IMR-90 (cell line): Measurements from ENCODE around the gene DPYD. TPM values are rescaled to one million over a fixed set of nuclear protein-coding genes. Genes with fewer than 3 reads are reported as not detected.

Experiments used
- ATAC-seq: fragments of 200-7000 bp; cut with Tn5 transposase; 2 replicates; pipeline ENCODE4 v1.9.1; 2020; ENCODE audit warnings: low read depth, mild to moderate bottlenecking, moderate library complexity
- BruUV-seq: library from RNA; stranded (reverse); fragments of 400-500 nt; replicated peaks from 2 replicates; lab custom pipeline; 2021; lab: Mats Ljungman, UMichigan
- CTCF ChIA-PET: fragments of 300-600 bp; formaldehyde crosslinking; extraction: SDS; loops from one replicate; lab custom pipeline; 2021; ENCODE audit warnings: antibody characterized with exemption; lab: Yijun Ruan, JAX
- POLR2A ChIA-PET: fragments of 300-600 bp; sonication (Branson Sonifier 250); formaldehyde crosslinking; loops from one replicate; lab custom pipeline; 2022; ENCODE audit warnings: antibody characterized with exemption; ENCODE audit not compliant: unreplicated experiment; lab: Charles Lee
- DNase-seq: peaks from one replicate; pipeline ENCODE4 v3.0.0; 2013
- H2AFZ ChIP-seq: replicated peaks from 2 replicates; pipeline ENCODE3; 2013; ENCODE audit warnings: low read length, mild to moderate bottlenecking; ENCODE audit not compliant: poor library complexity
- H2AK5ac ChIP-seq: 2 replicates; pipeline ENCODE4 v1.6.1; 2013; ENCODE audit warnings: low read depth, low read length, inconsistent platforms
- H2AK9ac ChIP-seq: replicated peaks from 2 replicates; pipeline ENCODE3; 2013; ENCODE audit warnings: mild to moderate bottlenecking, low read depth, low read length, moderate library complexity; ENCODE audit not compliant: poor library complexity
- H2BK120ac ChIP-seq: 2 replicates; pipeline ENCODE4 v1.6.1; 2013; ENCODE audit warnings: low read depth, low read length, inconsistent platforms
- H2BK15ac ChIP-seq: 3 replicates; pipeline ENCODE4 v1.6.1; 2013; ENCODE audit warnings: low read depth, low read length, inconsistent platforms
- H2BK20ac ChIP-seq: 2 replicates; pipeline ENCODE4 v1.6.1; 2013; ENCODE audit warnings: low read depth, mild to moderate bottlenecking, inconsistent platforms, low read length, moderate library complexity
- H2BK5ac ChIP-seq: 2 replicates; pipeline ENCODE4 v1.6.1; 2013; ENCODE audit warnings: mild to moderate bottlenecking, low read depth, low read length, inconsistent platforms; ENCODE audit not compliant: poor library complexity, severe bottlenecking
- H3K14ac ChIP-seq: replicated peaks from 2 replicates; pipeline ENCODE4 v1.6.1; 2013; ENCODE audit warnings: low read depth, low read length, inconsistent platforms
- H3K18ac ChIP-seq: 2 replicates; pipeline ENCODE4 v1.6.1; 2013; ENCODE audit warnings: low read depth, low read length, control low read depth
- H3K23ac ChIP-seq: 2 replicates; pipeline ENCODE4 v1.6.1; 2013; ENCODE audit warnings: low read depth, low read length, inconsistent platforms
- H3K27ac ChIP-seq: 2 replicates; pipeline ENCODE4 v1.5.1; 2013; ENCODE audit warnings: mild to moderate bottlenecking, control low read depth, low read length; ENCODE audit not compliant: insufficient read depth
- H3K27me3 ChIP-seq: 2 replicates; pipeline ENCODE4 v1.6.1; 2013; ENCODE audit warnings: low read length; ENCODE audit not compliant: control insufficient read depth, insufficient read depth
- H3K36me3 ChIP-seq: 2 replicates; pipeline ENCODE4 v1.6.1; 2013; ENCODE audit warnings: low read length, mixed read lengths; ENCODE audit not compliant: control insufficient read depth, insufficient read depth
- H3K4ac ChIP-seq: 2 replicates; pipeline ENCODE4 v1.6.1; 2013; ENCODE audit warnings: low read depth, low read length, inconsistent platforms
- H3K4me1 ChIP-seq: 2 replicates; pipeline ENCODE4 v1.6.1; 2013; ENCODE audit warnings: low read length, mixed read lengths; ENCODE audit not compliant: control insufficient read depth, insufficient read depth
- H3K4me2 ChIP-seq: 2 replicates; pipeline ENCODE4 v1.6.1; 2013; ENCODE audit warnings: low read depth, mild to moderate bottlenecking, control low read depth, low read length, moderate library complexity
- H3K4me3 ChIP-seq: 2 replicates; pipeline ENCODE4 v1.5.1; 2013; ENCODE audit warnings: low read depth, mild to moderate bottlenecking, control low read depth, low read length, moderate library complexity; ENCODE audit not compliant: insufficient read depth
- H3K56ac ChIP-seq: 2 replicates; pipeline ENCODE4 v1.6.1; 2013; ENCODE audit warnings: low read length, inconsistent platforms; ENCODE audit not compliant: insufficient read depth; ENCODE audit errors: extremely low read depth
- H3K79me1 ChIP-seq, 2 experiments: 2 replicates each; pipeline ENCODE4 v1.6.1; 2013; ENCODE audit warnings: low read length in 2 of 2, inconsistent platforms in 1 of 2, low read depth in 1 of 2
- H3K9ac ChIP-seq: 2 replicates; pipeline ENCODE4 v1.6.1; 2013; ENCODE audit warnings: low read depth, low read length, control low read depth
- H3K9me1 ChIP-seq: 2 replicates; pipeline ENCODE4 v1.6.1; 2013; ENCODE audit warnings: low read length, inconsistent platforms; ENCODE audit not compliant: insufficient read depth
- H3K9me3 ChIP-seq: 2 replicates; pipeline ENCODE4 v1.6.1; 2013; ENCODE audit warnings: low read length; ENCODE audit not compliant: control insufficient read depth, insufficient read depth
- H4K20me1 ChIP-seq: 2 replicates; pipeline ENCODE4 v1.6.1; 2013; ENCODE audit warnings: low read length, inconsistent platforms; ENCODE audit not compliant: insufficient read depth
- H4K5ac ChIP-seq: 2 replicates; pipeline ENCODE4 v1.6.1; 2013; ENCODE audit warnings: mild to moderate bottlenecking, low read depth, low read length, control low read depth
- H4K8ac ChIP-seq, 2 experiments: 2 replicates each; pipeline ENCODE4 v1.6.1; 2013; ENCODE audit warnings: low read depth in 2 of 2, low read length in 2 of 2, control low read depth in 1 of 2, inconsistent platforms in 1 of 2
- H4K91ac ChIP-seq: 2 replicates; pipeline ENCODE4 v1.6.1; 2013; ENCODE audit warnings: low read depth, low read length, inconsistent platforms; ENCODE audit not compliant: insufficient read depth
- CHD1 ChIP-seq: IDR thresholded peaks from 2 replicates; pipeline ENCODE4 v1.6.1; 2012; ENCODE audit warnings: low read depth, low read length, improper control_type of control experiment
- FOS ChIP-seq: fragments of 150-350 bp; IDR thresholded peaks from 2 replicates; pipeline ENCODE4 v1.6.1; 2016; ENCODE audit warnings: low read depth, low read length
- MAZ ChIP-seq: IDR thresholded peaks from 2 replicates; pipeline ENCODE4 v1.6.1; 2012; ENCODE audit warnings: low read depth, mild to moderate bottlenecking, low read length, improper control_type of control experiment, moderate library complexity, borderline replicate concordance
- MXI1 ChIP-seq: IDR thresholded peaks from 2 replicates; pipeline ENCODE4 v1.6.1; 2012; ENCODE audit warnings: low read depth, mild to moderate bottlenecking, low read length, moderate library complexity, borderline replicate concordance
- NFE2L2 ChIP-seq: fragments of 150-350 bp; IDR thresholded peaks from 2 replicates; pipeline ENCODE4 v1.6.1; 2016; ENCODE audit warnings: low read depth, mild to moderate bottlenecking, low read length
- POLR2A ChIP-seq: IDR thresholded peaks from 2 replicates; pipeline ENCODE4 v1.6.1; 2012; ENCODE audit warnings: mild to moderate bottlenecking, low read depth, low read length
- RCOR1 ChIP-seq: IDR thresholded peaks from 2 replicates; pipeline ENCODE4 v1.6.1; 2012; ENCODE audit warnings: mild to moderate bottlenecking, low read length, improper control_type of control experiment; ENCODE audit not compliant: insufficient replicate concordance
- RFX5 ChIP-seq: IDR thresholded peaks from 2 replicates; pipeline ENCODE4 v1.8.0; 2012; ENCODE audit warnings: low read depth, mild to moderate bottlenecking, low read length, moderate library complexity
- USF2 ChIP-seq: fragments of 150-350 bp; IDR thresholded peaks from 2 replicates; pipeline ENCODE4 v1.6.1; 2017; ENCODE audit warnings: mild to moderate bottlenecking, antibody characterized with exemption, low read length, low read depth
- WGBS, 2 experiments: methylation state at CpG; one replicate each; pipeline versions ENCODE4 v1.1.5 to v1.1.7; 2013; ENCODE audit warnings: missing lambda C conversion rate in 2 of 2; ENCODE audit not compliant: insufficient read length in 1 of 2; ENCODE audit errors: extremely low coverage in 2 of 2; 5-methylcytosine and 5-hydroxymethylcytosine counted together
- dilution Hi-C: fragments of 300-500 bp; cut with HindIII; formaldehyde crosslinking; loops from one replicate; pipeline ENCODE4 v1.14.3; 2018; ENCODE audit warnings: low sequenced_read_pairs; ENCODE audit not compliant: unreplicated experiment
- in situ Hi-C: fragments of 300-500 bp; cut with MboI; formaldehyde crosslinking; loops from 3 replicates; pipeline ENCODE4 v1.14.3; 2019; ENCODE audit warnings: low sequenced_read_pairs, inconsistent platforms, mixed read lengths
- intact Hi-C: fragments of 100-400 bp; cut with micrococcal nuclease; formaldehyde crosslinking; loops from 2 replicates; pipeline ENCODE4 v1.10.0; 2022
- polyA plus RNA-seq, 3 experiments: library from polyadenylated mRNA; depleted of rRNA; stranded (reverse); fragments of >200 nt; gene quantifications; 2 replicates each; pipeline ENCODE4 v1.2.3, GENCODE V29; 2012; ENCODE audit warnings: low replicate concordance in 1 of 3
- total RNA-seq: library from RNA; depleted of rRNA; stranded (reverse); fragments of >200 nt; gene quantifications from 2 replicates; pipeline ENCODE4 v1.2.3, GENCODE V29; 2012

The DPYD gene
- total and polyA plus RNA-seq, 2 of the 4 experiments (the other 2 are of a cell fraction) = 9.3 to 47.3 TPM

GRCh38 chr1:97270508-97271307, 650.1 kb downstream of the DPYD start:
- in situ Hi-C loops = no loop called here
- POLR2A ChIA-PET = no interaction called here
- Histone ChIP-seq H3K9ac (no peak overlapping the region), H2BK120ac (no peak overlapping the region), H3K4me3 (no peak overlapping the region), H2AK5ac (no peak overlapping the region), H3K27me3 (no peaks in the 10 kb centered on the region), H3K23ac (no peak overlapping the region), H3K36me3 (no peaks in the 10 kb centered on the region), H2BK15ac (no peak overlapping the region; the same call in 2 of the 3 replicates), H3K14ac (no peak overlapping the region), H3K4ac (no peak overlapping the region), H4K91ac (no peak overlapping the region), H3K9me1 (no peaks in the 10 kb centered on the region), H2BK20ac (no peak overlapping the region), H3K79me1 (no peaks in the 10 kb centered on the region), H3K4me1 (no peaks in the 10 kb centered on the region), H4K5ac (no peak overlapping the region), H3K4me2 (no peak overlapping the region), H2AK9ac (no peak overlapping the region), H3K9me3 (no peaks in the 10 kb centered on the region), H3K56ac (no peak overlapping the region), H4K20me1 (no peaks in the 10 kb centered on the region), H2AFZ (no peak overlapping the region), H4K8ac (no peak overlapping the region), H2BK5ac (no peak overlapping the region), H3K18ac (no peak overlapping the region), H3K27ac (no peak overlapping the region)
- dilution Hi-C loops = no loop called here
- no TSS peak for BruUV-seq
- intact Hi-C loops = no loop called here
- TF ChIP-seq RCOR1 (no peak), MAZ (no peak), CHD1 (no peak), POLR2A (no peak), MXI1 (no peak), NFE2L2 (no peak), FOS (no peak), USF2 (no peak), RFX5 (no peak)
- ATAC-seq (no peak), DNase-seq (peak; percentile 56)
- CTCF ChIA-PET = no interaction called here
- WGBS, 2 experiments = 80% methylated on average over 1 of the region's 3 CpGs; no CpG with 5 or more reads in 1 of the 2 experiments
